Stomach (tissue), 4 donors: ENCODE measurements around the gene SEMA3A.

Source experiments
- CTCF ChIP-seq, 7 experiments: fragments of 450-650 bp in 4 of 7; fragments of 200-600 bp in 3 of 7; sonication (generic) in 3 of 7; IDR thresholded peaks; one replicate each; pipeline ENCODE4 v1.5.1; 2016 to 2019; ENCODE audit warnings: antibody characterized with exemption in 7 of 7, control low read depth in 2 of 7, mild to moderate bottlenecking in 1 of 7
- POLR2AphosphoS5 ChIP-seq, 3 donors: sonication (generic); formaldehyde crosslinking; IDR thresholded peaks; one replicate each; pipeline ENCODE4 v1.6.1; 2016; ENCODE audit warnings: antibody characterized with exemption in 3 of 3

- TF ChIP-seq CTCF (IDR thresholded peaks at IDR 0.05) = no peak
- no peak for TF ChIP-seq POLR2AphosphoS5 (IDR thresholded peaks at IDR 0.05)
Observed at GRCh38 chr7:83930262-83930661, 264.3 kb downstream of the SEMA3A start.
